ENCODE data around the gene SETD7. TPM values are rescaled to one million over a fixed set of nuclear protein-coding genes. Genes with fewer than 3 reads are reported as not detected.

The SETD7 gene
- total RNA-seq, 1 donor from 2014 or later = 22.6 TPM

GRCh38 chr4:139501927-139502899 is 53.8 kb downstream of the SETD7 start:
- DNase-seq = no peak
- Mint-ChIP-seq H3K27ac (ENCODE audit: unreplicated experiment) (no peak overlapping the region), H3K9me3 (ENCODE audit: unreplicated experiment) (peaks cover 2% of the 10 kb centered on the region), H3K27me3 (ENCODE audit: unreplicated experiment) (peaks cover 1% of the 10 kb centered on the region), H3K4me1 (ENCODE audit: low read depth, unreplicated experiment) (peaks cover 4% of the 10 kb centered on the region), H3K4me3 (ENCODE audit: unreplicated experiment) (no peak overlapping the region), H3K36me3 (ENCODE audit: unreplicated experiment) (no peaks in the 10 kb centered on the region)
- no peak for TF ChIP-seq CTCF (IDR thresholded peaks at IDR 0.05; ENCODE audit: partially characterized antibody, unreplicated experiment)

- Mint-ChIP-seq H3K27ac (ENCODE audit: unreplicated experiment) (no peak overlapping the region), H3K27me3 (ENCODE audit: unreplicated experiment) (peaks cover 1% of the 10 kb centered on the region), H3K4me3 (ENCODE audit: unreplicated experiment) (no peak overlapping the region), H3K36me3 (ENCODE audit: unreplicated experiment) (no peaks in the 10 kb centered on the region), H3K4me1 (ENCODE audit: low read depth, unreplicated experiment) (peaks cover 5% of the 10 kb centered on the region), H3K9me3 (ENCODE audit: unreplicated experiment) (peaks cover 2% of the 10 kb centered on the region)
- no peak for TF ChIP-seq CTCF (IDR thresholded peaks at IDR 0.05; ENCODE audit: partially characterized antibody, unreplicated experiment)
- DNase-seq = no peak
Measured at GRCh38 chr4:139501527-139501926, 54.5 kb downstream of the SETD7 start.

DNA sequence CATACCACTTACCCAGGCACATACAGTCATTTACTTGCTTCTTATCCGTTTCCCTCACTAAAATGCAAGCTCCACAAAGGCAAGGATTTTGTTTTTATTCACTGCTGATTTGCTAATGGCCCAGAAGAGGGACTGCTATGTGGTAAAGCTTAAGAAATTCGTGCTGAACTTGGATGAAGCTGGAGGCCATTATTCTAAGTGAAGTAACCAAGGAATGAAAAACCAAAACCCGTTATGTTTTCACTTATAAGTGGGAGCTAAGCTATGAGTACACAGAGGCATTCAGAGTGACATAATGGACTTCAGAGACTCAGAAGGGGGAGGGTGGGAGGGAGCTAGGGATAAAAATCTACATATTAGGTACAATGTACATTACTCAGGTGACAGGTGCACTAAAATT is 54.9 kb downstream of the SETD7 start:
- peaks cover 1% of the 10 kb centered on the region for H3K27me3 Mint-ChIP-seq (ENCODE audit: unreplicated experiment)
- no peak overlapping the region for H3K27ac Mint-ChIP-seq (ENCODE audit: unreplicated experiment)

DNA sequence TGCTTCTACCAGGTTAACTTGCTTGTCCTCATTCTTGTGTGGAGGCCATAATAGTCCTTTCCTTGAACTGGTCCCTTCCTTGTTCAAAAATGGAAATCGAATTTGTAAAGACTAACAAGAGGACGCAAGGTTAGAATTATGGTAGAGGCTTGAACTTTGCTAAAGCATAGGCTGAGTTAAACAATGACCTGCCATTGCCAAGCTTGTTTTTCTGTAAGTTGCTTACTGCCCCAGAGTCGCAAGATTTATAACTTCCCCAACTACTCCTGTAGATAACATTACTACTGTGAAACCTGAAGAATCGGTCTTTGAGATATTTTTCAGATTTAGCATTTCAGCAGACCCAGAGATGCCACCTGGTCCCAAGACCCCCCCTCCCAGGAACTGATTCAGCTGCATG is 56.8 kb downstream of the SETD7 start:
- Mint-ChIP-seq H3K4me3 (ENCODE audit: unreplicated experiment) (no peak overlapping the region), H3K27me3 (ENCODE audit: unreplicated experiment) (peaks cover 1% of the 10 kb centered on the region), H3K27ac (ENCODE audit: unreplicated experiment) (no peak overlapping the region), H3K36me3 (ENCODE audit: unreplicated experiment) (peaks cover under 1% of the 10 kb centered on the region), H3K4me1 (ENCODE audit: low read depth, unreplicated experiment) (peaks cover 6% of the 10 kb centered on the region), H3K9me3 (ENCODE audit: unreplicated experiment) (peaks cover 2% of the 10 kb centered on the region)
- no peak for DNase-seq
- TF ChIP-seq CTCF (IDR thresholded peaks at IDR 0.05; ENCODE audit: partially characterized antibody, unreplicated experiment) = no peak

More for the DNA sequence above, 54.9 kb downstream of the SETD7 start:
- Mint-ChIP-seq H3K9me3 (ENCODE audit: unreplicated experiment) (peaks cover 2% of the 10 kb centered on the region), H3K4me1 (ENCODE audit: low read depth, unreplicated experiment) (peaks cover 6% of the 10 kb centered on the region), H3K36me3 (ENCODE audit: unreplicated experiment) (no peaks in the 10 kb centered on the region), H3K4me3 (ENCODE audit: unreplicated experiment) (no peak overlapping the region)
- no peak for DNase-seq
- TF ChIP-seq CTCF (IDR thresholded peaks at IDR 0.05; ENCODE audit: partially characterized antibody, unreplicated experiment) = no peak

DNA sequence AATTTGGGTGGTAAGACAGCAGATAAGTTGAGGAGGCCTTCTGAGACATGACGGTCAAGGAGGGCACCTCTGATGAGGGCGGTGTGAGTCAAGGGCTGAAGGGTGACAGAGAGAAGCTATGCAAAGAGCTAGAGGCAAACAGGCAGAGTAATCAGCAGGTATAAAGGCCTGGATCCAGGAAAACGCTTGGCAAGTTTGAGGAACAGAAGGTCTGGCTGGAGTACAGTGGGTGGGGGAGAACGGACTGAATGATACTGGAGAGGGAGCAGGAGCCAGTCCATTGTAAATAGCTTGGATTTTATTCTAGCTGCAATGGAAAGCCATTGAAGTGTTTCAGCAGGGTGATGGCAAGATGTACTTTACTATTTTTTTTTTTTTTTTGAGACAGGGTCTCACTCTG is 62.8 kb downstream of the SETD7 start:
- H3K27ac Mint-ChIP-seq (ENCODE audit: unreplicated experiment) = no peak overlapping the region
- no peak for DNase-seq
- no peak overlapping the region for H3K4me3 Mint-ChIP-seq (ENCODE audit: unreplicated experiment)
- H3K9me3 Mint-ChIP-seq (ENCODE audit: unreplicated experiment) = no peaks in the 10 kb centered on the region
- TF ChIP-seq CTCF (IDR thresholded peaks at IDR 0.05; ENCODE audit: partially characterized antibody, unreplicated experiment) = no peak
- H3K27me3 Mint-ChIP-seq (ENCODE audit: unreplicated experiment) = no peaks in the 10 kb centered on the region
- peaks cover 9% of the 10 kb centered on the region for H3K36me3 Mint-ChIP-seq (ENCODE audit: unreplicated experiment)
- H3K4me1 Mint-ChIP-seq (ENCODE audit: low read depth, unreplicated experiment) = peaks cover 2% of the 10 kb centered on the region
